Hematopoietic multipotent progenitor cell treated with erythropoietin and hydrocortisone succinate and interleukin-3 and kit ligand, for 6 days (in vitro differentiated cells): ENCODE results near the gene CD36.

Source experiments
- DNase-seq: peaks from one replicate; pipeline ENCODE4 v3.0.0-alpha.2; 2015

Gene CD36

DNA sequence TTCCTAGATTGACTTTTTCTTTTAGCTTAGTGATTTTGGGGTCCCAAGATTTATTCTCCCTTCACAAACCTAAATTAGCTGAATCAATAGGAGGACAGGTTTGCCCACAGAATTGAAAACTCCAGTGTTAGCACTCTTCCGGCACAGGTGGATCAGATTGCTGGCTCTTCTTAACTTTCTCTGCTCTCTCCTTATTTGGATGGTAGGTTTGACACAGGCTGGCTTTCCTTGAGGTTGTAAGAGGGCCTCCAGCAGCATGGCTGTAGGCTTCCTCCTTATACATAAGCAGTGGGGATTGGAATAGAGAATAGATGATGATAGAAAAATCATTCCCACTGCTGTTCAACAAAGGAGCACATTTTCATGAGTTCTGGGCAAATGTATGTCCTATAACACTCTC, 9.4 kb upstream of the CD36 start:
- DNase-seq, result no peak

DNA sequence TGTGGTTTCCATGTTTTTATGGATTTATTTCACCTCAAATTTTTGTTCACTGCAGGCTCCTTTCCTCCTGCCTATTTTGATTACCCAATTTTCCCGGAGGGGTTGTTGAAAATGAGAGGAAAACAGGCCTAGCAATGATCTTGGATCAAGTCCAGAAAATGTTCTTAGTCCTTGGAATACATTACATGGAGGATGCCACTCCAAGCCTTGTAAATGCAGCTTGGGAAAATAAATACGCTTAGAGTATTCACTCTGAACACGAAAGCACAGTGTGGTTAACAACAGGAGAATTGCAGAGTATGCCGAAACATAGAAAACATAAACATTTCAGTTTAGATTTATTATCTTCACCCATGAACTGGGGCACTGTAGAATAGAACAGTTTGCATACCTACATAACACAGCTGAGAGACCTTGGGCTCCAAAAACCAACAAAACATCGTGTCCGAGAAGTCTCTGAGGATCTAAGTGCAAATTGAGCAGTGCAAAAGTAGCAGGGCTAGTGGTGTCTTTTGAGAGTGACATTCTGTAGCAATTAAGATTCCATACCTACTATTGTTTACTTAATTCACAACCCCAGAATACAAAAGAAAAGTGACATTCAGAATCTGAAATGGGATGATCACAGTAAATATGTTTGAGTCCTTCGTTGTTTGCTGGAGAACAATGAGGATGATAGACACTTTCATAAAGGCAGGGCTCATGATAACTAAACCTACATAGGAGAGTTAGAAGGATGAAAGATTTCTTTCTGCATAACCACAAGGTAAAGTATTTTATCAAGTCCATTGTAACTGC, 7.6 kb upstream of the CD36 start:
- no peak for DNase-seq

DNA sequence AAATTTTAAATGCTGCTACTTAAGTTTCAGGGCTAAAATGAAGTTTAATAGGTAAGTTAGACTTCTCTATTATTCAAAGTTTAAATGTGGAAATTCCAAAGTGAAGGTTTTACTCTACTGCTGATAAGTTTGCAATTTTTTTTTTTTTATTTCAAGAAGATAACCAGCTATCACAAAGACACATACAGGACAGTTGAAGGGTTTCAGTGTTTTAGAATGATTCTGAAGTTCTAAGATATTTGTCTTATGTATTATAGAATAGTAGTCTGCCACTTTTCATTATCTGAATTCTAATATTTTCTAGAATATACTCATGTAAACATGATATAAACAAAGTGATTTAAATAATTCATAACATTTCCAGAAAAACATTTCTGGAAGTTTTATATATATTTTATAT, 7.0 kb upstream of the CD36 start:
- peak; percentile 65 for DNase-seq

DNA sequence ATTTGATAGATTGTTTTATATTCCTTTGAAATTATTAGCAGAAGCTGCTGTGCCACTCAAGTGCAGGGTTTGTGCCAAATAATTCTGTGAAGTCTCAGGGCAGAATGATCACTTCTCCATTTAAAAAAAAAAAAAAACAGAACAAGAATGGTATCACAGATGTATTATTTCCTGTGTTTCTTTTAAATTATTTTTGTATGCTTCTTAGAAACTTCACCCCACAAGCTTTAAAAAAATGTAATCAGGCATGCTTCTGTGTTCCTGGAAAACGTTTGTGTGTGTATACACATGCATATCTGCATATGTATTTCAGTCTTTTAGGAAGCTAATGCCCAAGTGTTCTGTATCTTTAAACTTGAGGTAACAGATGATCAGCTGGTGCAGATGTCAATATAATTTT, 6.3 kb upstream of the CD36 start:
- DNase-seq, result peak; percentile 78

DNA sequence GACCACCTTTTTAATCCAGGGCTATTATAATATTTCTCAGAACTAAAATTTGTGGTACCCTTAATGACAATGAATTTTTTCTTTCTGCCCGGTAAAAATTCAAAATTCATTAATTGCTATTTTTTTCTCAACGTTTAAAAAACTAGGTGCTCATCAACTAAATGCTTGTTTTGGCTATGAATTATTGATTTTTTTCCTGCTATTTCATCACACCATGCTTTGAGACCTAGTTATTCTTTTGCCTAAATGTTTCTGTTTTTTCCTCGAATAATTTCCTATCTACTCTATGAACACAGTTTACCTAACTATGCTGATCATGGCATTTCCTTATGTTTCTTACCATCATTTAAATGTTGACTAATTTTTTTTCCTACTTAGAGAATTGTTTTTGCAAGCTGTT, 5.6 kb upstream of the CD36 start:
- DNase-seq, result no peak

DNA sequence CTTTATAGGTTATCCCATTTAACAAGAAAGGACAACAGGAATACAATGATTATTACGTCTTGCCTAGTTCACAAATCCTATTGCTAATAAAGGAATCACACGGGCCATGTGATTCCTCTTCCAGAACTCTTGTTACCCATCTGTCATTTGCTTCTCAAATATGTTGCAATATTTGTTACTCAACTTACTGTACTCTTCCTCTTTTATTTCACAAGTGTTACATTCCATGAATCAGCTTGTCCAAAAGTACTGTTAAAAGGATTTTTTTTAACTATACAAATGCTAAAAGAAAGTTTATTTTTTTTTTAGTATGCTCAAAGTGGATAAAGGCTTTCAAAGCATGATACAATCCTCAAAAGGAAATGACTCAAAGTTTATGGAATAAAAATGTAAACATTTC, 3.9 kb upstream of the CD36 start:
- DNase-seq, result peak; percentile 66

DNA sequence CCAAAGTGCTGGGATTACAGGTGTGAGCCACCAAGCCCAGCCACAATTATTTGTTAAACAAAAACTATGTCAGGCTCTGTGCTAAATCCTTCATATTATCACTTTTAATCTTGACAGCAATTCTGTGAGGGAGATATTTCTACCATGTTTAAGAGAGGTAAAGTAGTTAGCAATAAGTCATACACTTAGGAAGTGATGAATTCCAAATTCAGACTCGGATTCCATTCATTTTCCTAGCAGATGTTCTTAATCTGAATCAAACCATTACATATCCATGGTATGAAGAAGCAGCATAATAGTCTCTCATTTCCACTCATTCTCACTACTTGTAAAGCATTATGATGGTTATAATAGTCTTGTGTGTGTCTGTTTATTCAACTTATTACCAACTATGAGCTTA, 2.9 kb upstream of the CD36 start:
- DNase-seq, result no peak

DNA sequence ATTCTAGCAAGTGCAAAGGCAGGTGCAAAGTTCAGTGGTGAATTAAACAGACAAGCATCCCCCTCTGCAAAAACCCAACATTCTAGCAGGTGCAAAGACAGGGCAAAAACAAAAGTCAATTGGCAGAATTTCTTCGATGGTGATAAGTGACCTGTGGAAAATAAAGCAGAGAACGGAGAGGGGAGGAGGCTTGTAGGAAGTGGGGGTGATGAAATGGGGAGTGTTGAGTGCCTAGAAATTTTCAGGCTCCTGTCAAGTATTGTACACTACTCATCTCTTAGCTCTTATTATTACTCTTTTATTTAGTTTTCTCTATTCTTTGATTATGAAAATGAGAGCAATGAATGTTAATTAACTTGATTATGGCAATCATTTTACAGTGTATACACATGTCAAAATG, 2.4 kb upstream of the CD36 start:
- no peak for DNase-seq

DNA sequence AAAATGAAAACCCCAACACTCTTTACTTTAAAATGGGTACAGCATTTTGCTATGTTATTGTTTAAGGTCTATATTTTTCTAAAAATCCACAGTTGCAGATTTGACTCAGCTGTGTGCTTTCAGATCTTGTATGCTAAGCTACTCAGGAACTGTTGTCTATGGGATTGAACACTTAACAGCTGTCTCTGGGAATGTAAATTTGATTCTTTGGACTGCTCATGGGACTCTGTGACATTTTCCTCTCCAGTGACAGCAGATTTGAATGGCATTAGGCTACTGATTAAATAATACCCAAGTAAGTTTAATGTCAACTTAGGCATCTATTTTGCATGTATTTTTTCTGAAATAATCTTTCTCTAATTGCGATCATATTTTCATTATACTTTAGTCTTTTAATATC, 1.7 kb upstream of the CD36 start:
- no peak for DNase-seq

DNA sequence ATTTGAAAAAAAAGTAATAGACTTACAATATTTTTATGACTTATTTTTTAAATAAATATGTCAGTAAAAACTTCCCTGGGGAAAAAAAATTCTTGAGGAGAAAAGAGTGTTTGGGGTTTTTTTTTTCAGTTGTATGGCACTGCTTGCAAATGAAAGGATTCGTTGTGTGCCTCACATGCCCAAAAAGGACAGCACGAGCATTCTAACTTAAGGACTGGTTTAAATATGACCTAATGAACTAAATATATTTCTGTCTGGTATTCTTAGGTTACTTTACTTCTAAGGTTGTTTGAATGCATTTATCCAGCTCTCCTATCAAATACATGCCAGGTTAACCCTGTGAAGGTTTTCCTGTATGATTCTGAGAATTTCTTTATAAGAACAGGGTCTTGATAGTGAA, 988 bp upstream of the CD36 start:
- no peak for DNase-seq

DNA sequence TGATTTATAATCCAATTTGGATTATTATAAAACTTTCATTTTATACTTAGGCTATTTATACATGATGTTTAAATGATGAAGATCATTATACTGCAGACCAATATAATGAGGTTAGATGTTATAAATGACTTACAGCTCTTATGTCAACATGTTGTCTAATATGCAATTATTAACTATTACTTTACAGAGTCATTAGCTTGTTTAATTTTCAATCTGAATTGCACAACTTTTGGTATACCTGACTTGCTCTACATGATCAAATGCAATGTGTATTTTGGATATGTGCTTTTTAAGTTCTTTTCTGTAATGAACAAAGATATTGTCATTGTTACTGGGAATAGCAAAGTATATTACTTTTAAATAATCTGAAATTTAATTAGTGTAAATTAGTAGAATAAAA, 569 bp downstream of the CD36 start:
- DNase-seq, result no peak

DNA sequence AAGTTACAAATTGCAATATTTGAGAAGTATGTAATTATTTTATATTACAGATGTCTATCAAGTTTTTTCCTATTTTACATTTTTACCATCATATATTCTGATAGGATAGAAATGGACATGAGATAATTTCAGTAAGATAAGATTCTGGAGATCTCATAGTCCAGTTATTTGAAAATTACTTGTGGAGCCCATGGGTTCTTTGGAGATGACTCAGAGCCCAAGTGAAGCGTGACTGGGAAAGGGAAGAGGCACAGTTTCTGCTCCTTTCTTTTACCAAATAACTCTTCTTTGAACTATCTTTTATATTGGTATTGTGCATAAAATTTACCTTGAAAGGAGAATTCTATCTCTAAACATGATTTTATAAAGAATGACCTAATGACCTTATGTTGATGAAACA, 2.4 kb downstream of the CD36 start:
- DNase-seq, result no peak

DNA sequence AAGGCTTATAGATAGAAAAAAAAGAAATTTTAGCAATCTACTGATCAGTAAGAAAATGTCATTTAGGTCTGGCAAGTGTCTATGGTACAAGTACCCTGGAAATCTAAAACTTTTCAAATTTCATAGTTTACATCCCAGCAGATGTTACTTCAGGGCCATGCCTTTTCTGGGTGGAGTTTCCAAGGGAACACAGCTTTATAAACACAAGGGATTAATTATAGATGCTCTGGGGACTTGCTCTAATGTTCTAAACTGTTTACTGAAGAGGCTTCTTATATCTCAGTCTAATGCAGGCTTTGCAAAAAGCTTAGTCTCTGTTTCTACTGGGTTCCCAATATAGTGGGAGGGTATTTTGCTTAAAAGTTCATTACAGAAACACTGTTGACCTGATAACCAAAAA, 3.1 kb downstream of the CD36 start:
- DNase-seq, result no peak

DNA sequence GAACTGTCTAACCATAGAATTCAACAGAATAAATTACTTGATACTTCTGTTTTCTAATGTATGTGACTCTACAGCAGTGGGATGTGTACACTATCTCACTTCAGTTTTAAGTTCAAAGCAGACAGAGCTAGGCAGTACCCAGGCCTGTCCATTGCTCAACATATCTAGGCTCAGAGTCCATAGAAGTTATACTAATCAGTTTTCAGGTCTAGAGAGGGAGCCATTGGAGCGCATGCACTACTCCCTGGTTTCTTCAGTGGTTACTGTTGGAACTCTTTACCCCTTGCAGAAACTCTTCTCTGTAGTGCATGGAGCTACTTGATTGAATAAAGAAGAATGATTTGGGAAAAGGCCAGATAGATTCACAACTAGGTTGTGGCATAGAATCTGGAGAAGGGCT, 4.4 kb downstream of the CD36 start:
- DNase-seq, result peak; percentile 38

DNA sequence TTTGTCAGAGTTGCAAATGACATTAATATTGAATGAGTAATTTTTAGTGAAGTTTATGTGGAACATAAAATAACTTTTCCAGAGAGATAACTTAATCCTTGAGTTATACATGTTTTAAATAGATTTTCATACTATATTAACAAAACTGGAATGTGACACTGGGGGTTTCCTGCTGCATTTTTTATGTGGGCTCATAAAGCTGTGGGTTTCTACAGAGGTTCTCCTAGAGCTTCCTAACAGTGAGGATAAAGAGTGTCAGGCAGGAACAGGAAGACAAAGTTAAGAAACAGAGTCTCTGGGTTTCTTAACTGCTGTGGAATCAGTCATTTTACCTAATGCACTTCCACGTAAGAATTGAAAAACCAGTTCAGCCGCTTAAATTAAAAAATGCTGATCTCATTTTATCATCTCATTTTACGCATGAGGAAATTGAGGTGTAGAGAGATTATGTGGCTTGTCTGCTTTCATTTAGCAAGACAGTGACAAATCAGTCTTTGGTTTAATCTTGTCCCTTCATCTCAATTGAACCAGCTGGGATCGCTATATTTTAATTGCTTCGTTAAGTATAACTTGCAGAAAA, 5.0 kb downstream of the CD36 start:
- peak; percentile 64 for DNase-seq

DNA sequence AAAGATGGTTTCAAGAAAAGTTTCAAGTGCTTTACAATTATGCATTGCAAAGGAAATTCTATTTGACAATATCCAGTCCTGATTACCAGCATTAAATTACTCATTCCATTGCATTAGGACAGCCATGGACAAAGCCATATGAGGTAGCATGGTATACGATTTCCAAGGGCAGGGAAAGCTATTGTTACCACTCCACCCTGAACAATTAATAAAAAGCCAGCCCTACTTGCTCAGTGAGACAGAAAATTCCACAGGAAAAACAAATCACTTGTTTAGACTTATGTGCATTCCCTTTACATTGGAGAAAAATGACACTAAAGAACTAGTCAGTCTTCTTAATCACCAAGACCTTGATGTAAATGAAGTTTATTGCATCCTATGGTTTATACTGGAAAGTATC, 5.6 kb downstream of the CD36 start:
- no peak for DNase-seq

DNA sequence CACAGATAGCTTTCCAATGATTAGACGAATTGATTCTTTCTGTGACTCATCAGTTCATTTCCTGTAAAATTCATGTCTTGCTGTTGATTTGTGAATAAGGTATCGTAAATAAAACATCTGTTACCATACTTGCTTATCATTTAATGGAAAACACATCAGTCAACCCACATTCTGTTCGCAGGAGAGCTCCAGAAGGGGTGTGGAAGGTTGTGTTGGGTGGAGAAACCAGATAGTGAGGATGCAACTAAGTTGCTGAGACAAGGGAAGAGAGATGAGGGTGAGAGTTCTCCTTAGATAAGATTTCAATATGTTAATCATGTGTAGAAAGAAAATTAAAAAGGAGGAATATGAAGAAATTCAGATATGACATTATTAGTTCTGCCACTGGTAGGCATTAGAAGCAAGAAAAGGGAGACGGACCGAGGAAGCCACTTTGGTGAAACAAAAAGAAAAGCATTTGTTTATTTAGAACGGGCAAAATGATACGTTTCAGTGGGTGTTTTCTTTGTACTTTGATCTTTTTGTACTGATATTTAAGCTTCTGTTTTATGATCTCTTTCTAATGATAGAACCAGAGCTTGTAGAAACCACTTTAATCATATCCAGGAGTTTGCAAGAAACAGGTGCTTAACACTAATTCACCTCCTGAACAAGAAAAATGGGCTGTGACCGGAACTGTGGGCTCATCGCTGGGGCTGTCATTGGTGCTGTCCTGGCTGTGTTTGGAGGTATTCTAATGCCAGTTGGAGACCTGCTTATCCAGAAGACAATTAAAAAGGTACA, 7.8 kb downstream of the CD36 start:
- peak; percentile 98 for DNase-seq

DNA sequence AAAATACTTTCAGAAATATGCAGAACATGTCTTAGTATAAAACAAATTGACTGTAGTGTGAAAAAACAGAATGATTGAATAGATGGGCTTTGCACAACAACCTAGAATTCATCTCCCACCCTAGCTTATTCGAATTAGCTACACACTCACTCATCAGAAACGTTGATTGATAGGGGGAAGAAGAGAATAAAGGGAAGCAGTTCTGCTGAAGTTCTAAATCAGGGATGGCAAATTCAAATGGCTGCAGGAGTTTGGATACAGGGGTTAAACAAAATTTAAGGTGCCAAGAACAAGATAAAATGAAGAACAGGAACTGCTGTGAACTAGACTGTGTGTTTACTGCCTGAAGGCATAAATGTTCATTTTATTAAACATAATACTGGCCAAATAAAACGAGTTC, 9.0 kb downstream of the CD36 start:
- DNase-seq, result peak; percentile 49

DNA sequence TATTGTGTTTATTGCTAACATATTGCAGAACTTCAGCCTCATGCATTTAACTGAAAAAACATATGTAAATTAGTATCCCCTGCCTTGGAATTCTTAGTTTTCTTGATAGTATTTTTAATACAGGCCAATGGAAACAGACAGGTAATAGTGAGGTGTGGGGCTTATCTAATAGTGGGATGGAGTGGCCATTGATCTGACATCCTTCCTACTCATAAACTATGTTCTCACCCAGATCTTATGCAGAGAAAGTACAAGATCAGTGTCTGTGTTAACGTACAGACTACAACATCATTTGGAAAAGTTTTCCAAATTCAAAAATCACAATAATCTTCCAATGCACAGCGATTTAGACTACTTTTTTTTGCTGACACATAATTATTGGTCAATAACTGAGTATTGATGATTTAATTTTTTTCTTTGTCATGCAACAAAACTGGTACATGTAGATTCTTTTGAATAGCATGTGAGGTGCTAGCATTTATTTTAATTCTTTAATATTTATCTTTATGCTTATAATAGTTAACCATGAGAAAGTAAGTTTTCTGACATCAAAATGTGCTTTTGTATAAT, 9.7 kb downstream of the CD36 start:
- DNase-seq, result no peak

DNA sequence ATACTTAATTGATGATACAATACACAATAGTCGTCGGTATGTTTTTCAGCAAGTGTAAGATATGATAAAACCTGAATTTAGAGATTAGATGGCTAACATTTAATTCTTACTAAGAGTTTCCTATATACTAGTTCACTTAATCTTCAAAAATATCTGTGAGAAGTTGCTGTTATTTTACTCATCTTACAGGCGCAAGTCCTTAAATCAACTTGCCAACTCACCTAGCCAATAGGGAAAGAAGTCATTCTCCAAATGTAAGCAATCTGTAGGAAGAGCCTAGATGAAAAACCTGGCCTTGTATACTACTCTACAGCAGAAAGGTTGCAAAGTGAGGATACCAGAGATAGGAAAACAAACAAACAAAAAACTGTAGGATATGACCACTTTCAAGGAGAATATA, 10.6 kb downstream of the CD36 start:
- DNase-seq, result peak; percentile 52

DNA sequence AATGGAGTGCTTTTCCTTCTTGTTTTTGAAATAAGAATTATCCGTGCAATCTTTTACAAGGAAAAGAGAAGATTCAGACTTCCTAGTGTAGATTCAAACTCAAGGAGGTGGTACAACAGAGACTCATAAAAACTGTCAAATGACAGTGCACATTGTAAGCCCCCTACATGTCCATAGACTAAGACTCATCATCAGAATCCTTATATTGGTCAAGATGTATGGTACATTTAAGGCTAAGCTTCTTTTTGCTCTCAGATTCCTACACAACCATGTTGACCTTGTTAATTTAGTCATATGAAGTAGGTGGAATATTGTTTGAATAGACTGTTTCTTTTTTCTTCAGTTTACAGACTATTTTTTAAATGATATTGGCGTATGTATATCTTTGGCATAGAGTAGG, 11.6 kb downstream of the CD36 start:
- DNase-seq, result peak; percentile 53

DNA sequence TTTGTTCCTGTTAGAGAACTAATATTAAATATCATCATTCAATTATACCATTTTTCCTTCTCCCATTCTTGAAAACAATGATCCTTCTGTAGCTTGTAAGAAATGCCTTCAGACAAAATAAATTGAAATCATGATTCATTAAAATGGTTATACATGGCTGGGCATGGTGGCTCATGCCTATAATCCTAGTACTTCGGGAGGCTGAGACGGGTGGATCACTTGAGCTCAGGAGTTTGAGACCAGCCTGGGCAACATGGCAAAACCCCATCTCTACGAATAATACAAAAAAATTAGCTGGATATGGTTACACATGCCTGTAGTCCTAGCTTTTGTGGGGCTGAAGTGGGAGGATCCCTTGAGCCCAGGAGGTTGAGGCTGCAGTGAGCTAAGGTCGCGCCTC, 13.0 kb downstream of the CD36 start:
- peak; percentile 48 for DNase-seq

DNA sequence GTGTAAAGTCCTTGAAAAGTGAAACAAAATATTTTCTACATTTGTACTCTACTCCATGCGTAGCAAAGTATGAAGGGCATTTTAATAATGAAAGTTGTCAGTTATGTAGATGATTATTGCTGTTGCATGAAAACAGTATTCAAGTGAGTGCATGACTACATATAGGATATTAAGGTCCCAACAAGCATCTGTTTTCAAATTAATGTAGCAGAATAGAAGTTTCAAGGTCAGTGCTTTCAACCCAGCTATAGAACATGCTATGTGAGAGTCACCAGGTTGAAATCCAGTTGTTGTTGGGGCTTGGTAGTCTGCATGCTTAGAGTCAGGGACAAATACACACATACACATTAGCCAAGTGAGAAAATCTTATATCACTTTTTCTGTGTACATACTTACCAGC, 14.8 kb downstream of the CD36 start:
- DNase-seq, result no peak

DNA sequence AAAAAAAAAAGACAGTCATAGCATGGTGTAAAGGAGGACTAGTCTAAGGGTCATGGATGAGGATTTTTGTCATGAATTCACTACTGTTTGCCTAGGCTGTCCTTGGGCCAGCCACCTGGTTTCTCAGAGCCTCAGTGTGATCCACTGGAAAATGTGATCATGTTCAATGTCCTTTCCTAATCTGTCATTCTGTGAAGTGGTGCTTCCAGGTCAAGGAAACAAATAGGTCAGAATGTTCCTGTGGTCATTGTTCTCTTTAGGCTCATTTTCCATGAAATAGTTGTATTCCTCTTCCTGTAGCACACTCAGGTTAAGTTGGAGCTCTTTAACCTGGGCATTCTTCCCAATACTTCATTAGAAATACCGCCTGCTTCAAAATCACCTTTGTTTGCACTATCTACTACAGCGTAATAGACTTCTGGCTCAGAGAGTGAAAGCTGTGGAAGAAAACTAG, 16.5 kb downstream of the CD36 start:
- DNase-seq, result no peak
